A549 (cell line): ENCODE results near the gene ENTHD1.

Experiments
- CHD2 ChIP-seq: fragments of 150-350 bp; IDR thresholded peaks from 2 replicates; pipeline ENCODE4 v1.6.1; 2014; ENCODE audit warnings: low read length; ENCODE audit not compliant: partially characterized antibody
- EP300 ChIP-seq, 2 experiments: fragments of >200 bp; sonication (Bioruptor Twin); formaldehyde crosslinking; IDR thresholded peaks; 2 replicates in 1 of 2; 3 replicates in 1 of 2; pipeline ENCODE4 v1.6.1; 2016 to 2017
- POLR2A ChIP-seq: IDR thresholded peaks from 2 replicates; pipeline ENCODE4 v1.6.1; 2012; ENCODE audit warnings: mild to moderate bottlenecking, low read length
- ZFP36 ChIP-seq: fragments of 450-650 bp; IDR thresholded peaks from 2 replicates; pipeline ENCODE4 v1.6.1; 2014; ENCODE audit warnings: borderline replicate concordance; ENCODE audit not compliant: partially characterized antibody
- TF ChIP-seq, protein P1 (sequence below): fragments of >200 bp; sonication (Bioruptor Twin); formaldehyde crosslinking; IDR thresholded peaks from 3 replicates; pipeline ENCODE4 v1.5.1; 2016

DNA sequence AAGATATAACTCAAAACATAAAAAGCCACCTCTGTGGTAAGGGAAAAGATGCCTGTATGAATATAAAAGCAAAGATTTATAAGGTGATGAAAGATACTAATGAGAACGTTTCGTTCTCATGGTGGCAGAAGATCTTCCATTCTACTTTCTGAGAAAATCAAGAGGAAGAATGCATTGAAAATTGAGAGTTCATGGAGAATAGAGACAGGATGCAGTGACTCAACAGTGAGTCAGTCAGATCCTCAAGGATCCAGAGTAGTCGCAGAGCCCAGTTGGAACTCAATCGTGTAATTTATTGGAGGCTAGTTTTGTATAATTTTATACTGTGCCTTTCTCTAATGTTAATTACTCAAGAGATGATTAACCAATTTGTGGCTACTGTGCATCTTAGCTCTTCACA is 73.3 kb downstream of the ENTHD1 start:
- TF ChIP-seq, protein P1, sequence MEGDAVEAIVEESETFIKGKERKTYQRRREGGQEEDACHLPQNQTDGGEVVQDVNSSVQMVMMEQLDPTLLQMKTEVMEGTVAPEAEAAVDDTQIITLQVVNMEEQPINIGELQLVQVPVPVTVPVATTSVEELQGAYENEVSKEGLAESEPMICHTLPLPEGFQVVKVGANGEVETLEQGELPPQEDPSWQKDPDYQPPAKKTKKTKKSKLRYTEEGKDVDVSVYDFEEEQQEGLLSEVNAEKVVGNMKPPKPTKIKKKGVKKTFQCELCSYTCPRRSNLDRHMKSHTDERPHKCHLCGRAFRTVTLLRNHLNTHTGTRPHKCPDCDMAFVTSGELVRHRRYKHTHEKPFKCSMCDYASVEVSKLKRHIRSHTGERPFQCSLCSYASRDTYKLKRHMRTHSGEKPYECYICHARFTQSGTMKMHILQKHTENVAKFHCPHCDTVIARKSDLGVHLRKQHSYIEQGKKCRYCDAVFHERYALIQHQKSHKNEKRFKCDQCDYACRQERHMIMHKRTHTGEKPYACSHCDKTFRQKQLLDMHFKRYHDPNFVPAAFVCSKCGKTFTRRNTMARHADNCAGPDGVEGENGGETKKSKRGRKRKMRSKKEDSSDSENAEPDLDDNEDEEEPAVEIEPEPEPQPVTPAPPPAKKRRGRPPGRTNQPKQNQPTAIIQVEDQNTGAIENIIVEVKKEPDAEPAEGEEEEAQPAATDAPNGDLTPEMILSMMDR = no peak
- no peak for TF ChIP-seq CHD2
- no peak for TF ChIP-seq EP300 (IDR thresholded peaks at IDR 0.05)
- TF ChIP-seq POLR2A = no peak
- TF ChIP-seq ZFP36 = no peak
